Mammary epithelial cell (primary cell): Measurements from ENCODE around the gene DNAJC6.

Experiments used
- EZH2 ChIP-seq: IDR thresholded peaks from 2 replicates; pipeline ENCODE4 v1.6.1; 2012; ENCODE audit warnings: low read length, inconsistent platforms, borderline replicate concordance
- TF ChIP-seq, protein P1 (sequence below), 2 donors: IDR thresholded peaks in 1 of 2; conservative IDR thresholded peaks in 1 of 2; 2 replicates each; pipeline ENCODE4 v1.5.1; 2011 to 2012; ENCODE audit warnings: inconsistent platforms in 2 of 2, low read length in 2 of 2, mild to moderate bottlenecking in 2 of 2, control low read depth in 1 of 2, low read depth in 1 of 2; ENCODE audit not compliant: insufficient read depth in 1 of 2; ENCODE audit errors: extremely low read depth in 1 of 2

DNA sequence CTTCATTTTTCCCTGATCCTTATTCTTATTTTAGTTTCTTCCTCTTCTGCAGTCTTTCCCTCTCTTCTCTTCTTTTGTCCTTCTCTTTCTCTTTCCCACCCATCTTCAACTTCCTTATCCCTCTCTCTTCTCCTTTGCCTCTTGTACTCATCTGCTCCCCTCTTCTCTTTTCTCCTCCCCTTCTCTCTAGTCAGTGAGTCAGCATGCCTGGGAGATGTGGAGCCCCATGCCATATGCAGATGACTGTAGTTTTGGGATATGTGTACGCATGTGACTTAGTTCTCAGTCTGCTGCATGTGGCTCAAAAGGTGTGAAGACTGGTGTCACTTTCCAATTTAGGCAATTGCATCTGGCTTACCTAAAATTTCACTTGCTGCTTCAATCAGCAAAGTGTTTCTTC is 10.4 kb downstream of the DNAJC6 start:
- TF ChIP-seq, protein P1, sequence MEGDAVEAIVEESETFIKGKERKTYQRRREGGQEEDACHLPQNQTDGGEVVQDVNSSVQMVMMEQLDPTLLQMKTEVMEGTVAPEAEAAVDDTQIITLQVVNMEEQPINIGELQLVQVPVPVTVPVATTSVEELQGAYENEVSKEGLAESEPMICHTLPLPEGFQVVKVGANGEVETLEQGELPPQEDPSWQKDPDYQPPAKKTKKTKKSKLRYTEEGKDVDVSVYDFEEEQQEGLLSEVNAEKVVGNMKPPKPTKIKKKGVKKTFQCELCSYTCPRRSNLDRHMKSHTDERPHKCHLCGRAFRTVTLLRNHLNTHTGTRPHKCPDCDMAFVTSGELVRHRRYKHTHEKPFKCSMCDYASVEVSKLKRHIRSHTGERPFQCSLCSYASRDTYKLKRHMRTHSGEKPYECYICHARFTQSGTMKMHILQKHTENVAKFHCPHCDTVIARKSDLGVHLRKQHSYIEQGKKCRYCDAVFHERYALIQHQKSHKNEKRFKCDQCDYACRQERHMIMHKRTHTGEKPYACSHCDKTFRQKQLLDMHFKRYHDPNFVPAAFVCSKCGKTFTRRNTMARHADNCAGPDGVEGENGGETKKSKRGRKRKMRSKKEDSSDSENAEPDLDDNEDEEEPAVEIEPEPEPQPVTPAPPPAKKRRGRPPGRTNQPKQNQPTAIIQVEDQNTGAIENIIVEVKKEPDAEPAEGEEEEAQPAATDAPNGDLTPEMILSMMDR (conservative IDR thresholded peaks at IDR 0.05 in 1 of 2, IDR thresholded peaks at IDR 0.05 in 1 of 2; ENCODE audit: extremely low read depth in 1 of 2, insufficient read depth in 1 of 2, low read depth in 1 of 2, low read length in 2 of 2), result no peak
- TF ChIP-seq EZH2, result no peak
